HepG2 (cell line): Measurements from ENCODE around the gene DUSP16. TPM values are rescaled to one million over a fixed set of nuclear protein-coding genes. Genes with fewer than 3 reads are reported as not detected.

Experiments used
- FOSL2 ChIP-seq: sonication (generic); formaldehyde crosslinking; IDR thresholded peaks from 2 replicates; pipeline ENCODE4 v1.4.0; 2020; ENCODE audit warnings: missing genetic modification reagents
- ISX ChIP-seq: sonication (generic); formaldehyde crosslinking; conservative IDR thresholded peaks from 2 replicates; pipeline ENCODE4 v1.5.0; 2020; ENCODE audit warnings: missing genetic modification reagents
- NFIC ChIP-seq: IDR thresholded peaks from 2 replicates; pipeline ENCODE4 v1.6.1; 2012; ENCODE audit warnings: mild to moderate bottlenecking, low read length, inconsistent platforms
- NFYB ChIP-seq: sonication (generic); formaldehyde crosslinking; IDR thresholded peaks from 2 replicates; pipeline ENCODE4 v1.4.0; 2020; ENCODE audit warnings: missing genetic modification reagents
- ZNF772 ChIP-seq: sonication (generic); formaldehyde crosslinking; IDR thresholded peaks from 2 replicates; pipeline ENCODE4 v1.5.0; 2020; ENCODE audit warnings: mild to moderate bottlenecking, missing genetic modification reagents
- polyA plus RNA-seq, 8 experiments: library from polyadenylated mRNA; depleted of rRNA in 3 of 8; stranded (reverse) in 7 of 8; unstranded in 1 of 8; fragments of >200 nt; fragmentation: Illumina TruSeq in 4 of 8; extraction: Trizol in 4 of 8; gene quantifications; 2 replicates each; pipeline versions ENCODE4 v1.2.1 to v1.2.3, GENCODE V29; 2011 to 2016; ENCODE audit warnings: low read depth in 4 of 8, missing spikeins in 1 of 8, mixed read lengths in 1 of 8; ENCODE audit not compliant: insufficient read depth in 1 of 8
- total RNA-seq, 5 experiments: library from RNA; depleted of rRNA; stranded (reverse); fragments of >200 nt; fragmentation: Illumina TruSeq; extraction: Trizol; gene quantifications; 2 replicates each; pipeline ENCODE4 v1.2.3, GENCODE V29; 2016; ENCODE audit warnings: low read depth in 1 of 5
- TF ChIP-seq, protein P1 (sequence below): IDR thresholded peaks from 2 replicates; pipeline ENCODE4 v1.6.1; 2016; ENCODE audit warnings: low read depth, missing genetic modification reagents, missing compliant biosample characterization
- TF ChIP-seq, protein P2 (sequence below): sonication (generic); formaldehyde crosslinking; IDR thresholded peaks from 2 replicates; pipeline ENCODE4 v1.4.0; 2020; ENCODE audit warnings: missing genetic modification reagents
- TF ChIP-seq, protein P3 (sequence below): sonication (generic); formaldehyde crosslinking; IDR thresholded peaks from 2 replicates; pipeline ENCODE4 v1.9.0; 2021; ENCODE audit warnings: mild to moderate bottlenecking, missing genetic modification reagents
- TF ChIP-seq, protein P4 (sequence below): IDR thresholded peaks from 2 replicates; pipeline ENCODE4 v1.6.1; 2018; ENCODE audit warnings: missing genetic modification reagents, mild to moderate bottlenecking, missing compliant biosample characterization
- TF ChIP-seq, protein P5 (sequence below): sonication (generic); formaldehyde crosslinking; IDR thresholded peaks from 2 replicates; pipeline ENCODE4; 2020; ENCODE audit warnings: missing genetic modification reagents, mild to moderate bottlenecking, borderline replicate concordance
- TF ChIP-seq, protein P6 (sequence below): sonication (generic); formaldehyde crosslinking; conservative IDR thresholded peaks from 2 replicates; pipeline ENCODE4 v1.4.0; 2020; ENCODE audit warnings: missing genetic modification reagents

The DUSP16 gene
- total and polyA plus RNA-seq, 2 of the 13 experiments (the other 11 are each of a cell fraction or from before 2014, with no cell fraction given), result 45.7 to 46.6 TPM

DNA sequence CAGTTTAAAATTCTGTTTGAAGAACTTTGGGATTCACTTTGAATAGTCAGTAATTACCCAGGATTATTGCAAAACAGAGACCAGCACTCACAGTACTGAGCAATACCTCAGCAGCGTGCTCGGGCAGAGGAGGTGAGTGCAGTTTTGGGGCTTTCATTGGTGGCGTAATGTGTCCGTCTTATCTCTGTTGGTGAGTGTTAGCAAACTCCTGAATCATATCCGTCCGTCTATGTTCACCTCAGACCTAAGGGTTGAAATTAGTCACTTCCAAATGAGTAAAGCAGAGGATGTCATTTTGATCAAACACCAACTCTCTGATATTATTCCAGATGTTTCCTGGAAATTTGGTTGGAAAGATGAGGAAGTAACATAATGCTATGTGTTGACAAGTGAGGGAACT lies 123.0 kb downstream of the DUSP16 start (continued):
- TF ChIP-seq, protein P1, sequence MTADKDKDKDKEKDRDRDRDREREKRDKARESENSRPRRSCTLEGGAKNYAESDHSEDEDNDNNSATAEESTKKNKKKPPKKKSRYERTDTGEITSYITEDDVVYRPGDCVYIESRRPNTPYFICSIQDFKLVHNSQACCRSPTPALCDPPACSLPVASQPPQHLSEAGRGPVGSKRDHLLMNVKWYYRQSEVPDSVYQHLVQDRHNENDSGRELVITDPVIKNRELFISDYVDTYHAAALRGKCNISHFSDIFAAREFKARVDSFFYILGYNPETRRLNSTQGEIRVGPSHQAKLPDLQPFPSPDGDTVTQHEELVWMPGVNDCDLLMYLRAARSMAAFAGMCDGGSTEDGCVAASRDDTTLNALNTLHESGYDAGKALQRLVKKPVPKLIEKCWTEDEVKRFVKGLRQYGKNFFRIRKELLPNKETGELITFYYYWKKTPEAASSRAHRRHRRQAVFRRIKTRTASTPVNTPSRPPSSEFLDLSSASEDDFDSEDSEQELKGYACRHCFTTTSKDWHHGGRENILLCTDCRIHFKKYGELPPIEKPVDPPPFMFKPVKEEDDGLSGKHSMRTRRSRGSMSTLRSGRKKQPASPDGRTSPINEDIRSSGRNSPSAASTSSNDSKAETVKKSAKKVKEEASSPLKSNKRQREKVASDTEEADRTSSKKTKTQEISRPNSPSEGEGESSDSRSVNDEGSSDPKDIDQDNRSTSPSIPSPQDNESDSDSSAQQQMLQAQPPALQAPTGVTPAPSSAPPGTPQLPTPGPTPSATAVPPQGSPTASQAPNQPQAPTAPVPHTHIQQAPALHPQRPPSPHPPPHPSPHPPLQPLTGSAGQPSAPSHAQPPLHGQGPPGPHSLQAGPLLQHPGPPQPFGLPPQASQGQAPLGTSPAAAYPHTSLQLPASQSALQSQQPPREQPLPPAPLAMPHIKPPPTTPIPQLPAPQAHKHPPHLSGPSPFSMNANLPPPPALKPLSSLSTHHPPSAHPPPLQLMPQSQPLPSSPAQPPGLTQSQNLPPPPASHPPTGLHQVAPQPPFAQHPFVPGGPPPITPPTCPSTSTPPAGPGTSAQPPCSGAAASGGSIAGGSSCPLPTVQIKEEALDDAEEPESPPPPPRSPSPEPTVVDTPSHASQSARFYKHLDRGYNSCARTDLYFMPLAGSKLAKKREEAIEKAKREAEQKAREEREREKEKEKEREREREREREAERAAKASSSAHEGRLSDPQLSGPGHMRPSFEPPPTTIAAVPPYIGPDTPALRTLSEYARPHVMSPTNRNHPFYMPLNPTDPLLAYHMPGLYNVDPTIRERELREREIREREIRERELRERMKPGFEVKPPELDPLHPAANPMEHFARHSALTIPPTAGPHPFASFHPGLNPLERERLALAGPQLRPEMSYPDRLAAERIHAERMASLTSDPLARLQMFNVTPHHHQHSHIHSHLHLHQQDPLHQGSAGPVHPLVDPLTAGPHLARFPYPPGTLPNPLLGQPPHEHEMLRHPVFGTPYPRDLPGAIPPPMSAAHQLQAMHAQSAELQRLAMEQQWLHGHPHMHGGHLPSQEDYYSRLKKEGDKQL, result peak; percentile 66; the same call in 1 of the 2 replicates
- TF ChIP-seq, protein P2, sequence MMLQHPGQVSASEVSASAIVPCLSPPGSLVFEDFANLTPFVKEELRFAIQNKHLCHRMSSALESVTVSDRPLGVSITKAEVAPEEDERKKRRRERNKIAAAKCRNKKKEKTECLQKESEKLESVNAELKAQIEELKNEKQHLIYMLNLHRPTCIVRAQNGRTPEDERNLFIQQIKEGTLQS (CRISPR knock-in tag), result peak; percentile 72
- TF ChIP-seq NFIC, result peak; percentile 45; the same call in 1 of the 2 replicates
- no peak for TF ChIP-seq ISX
- peak; percentile 52; the same call in 1 of the 2 replicates for TF ChIP-seq NFYB (CRISPR knock-in tag)
- TF ChIP-seq, protein P3, sequence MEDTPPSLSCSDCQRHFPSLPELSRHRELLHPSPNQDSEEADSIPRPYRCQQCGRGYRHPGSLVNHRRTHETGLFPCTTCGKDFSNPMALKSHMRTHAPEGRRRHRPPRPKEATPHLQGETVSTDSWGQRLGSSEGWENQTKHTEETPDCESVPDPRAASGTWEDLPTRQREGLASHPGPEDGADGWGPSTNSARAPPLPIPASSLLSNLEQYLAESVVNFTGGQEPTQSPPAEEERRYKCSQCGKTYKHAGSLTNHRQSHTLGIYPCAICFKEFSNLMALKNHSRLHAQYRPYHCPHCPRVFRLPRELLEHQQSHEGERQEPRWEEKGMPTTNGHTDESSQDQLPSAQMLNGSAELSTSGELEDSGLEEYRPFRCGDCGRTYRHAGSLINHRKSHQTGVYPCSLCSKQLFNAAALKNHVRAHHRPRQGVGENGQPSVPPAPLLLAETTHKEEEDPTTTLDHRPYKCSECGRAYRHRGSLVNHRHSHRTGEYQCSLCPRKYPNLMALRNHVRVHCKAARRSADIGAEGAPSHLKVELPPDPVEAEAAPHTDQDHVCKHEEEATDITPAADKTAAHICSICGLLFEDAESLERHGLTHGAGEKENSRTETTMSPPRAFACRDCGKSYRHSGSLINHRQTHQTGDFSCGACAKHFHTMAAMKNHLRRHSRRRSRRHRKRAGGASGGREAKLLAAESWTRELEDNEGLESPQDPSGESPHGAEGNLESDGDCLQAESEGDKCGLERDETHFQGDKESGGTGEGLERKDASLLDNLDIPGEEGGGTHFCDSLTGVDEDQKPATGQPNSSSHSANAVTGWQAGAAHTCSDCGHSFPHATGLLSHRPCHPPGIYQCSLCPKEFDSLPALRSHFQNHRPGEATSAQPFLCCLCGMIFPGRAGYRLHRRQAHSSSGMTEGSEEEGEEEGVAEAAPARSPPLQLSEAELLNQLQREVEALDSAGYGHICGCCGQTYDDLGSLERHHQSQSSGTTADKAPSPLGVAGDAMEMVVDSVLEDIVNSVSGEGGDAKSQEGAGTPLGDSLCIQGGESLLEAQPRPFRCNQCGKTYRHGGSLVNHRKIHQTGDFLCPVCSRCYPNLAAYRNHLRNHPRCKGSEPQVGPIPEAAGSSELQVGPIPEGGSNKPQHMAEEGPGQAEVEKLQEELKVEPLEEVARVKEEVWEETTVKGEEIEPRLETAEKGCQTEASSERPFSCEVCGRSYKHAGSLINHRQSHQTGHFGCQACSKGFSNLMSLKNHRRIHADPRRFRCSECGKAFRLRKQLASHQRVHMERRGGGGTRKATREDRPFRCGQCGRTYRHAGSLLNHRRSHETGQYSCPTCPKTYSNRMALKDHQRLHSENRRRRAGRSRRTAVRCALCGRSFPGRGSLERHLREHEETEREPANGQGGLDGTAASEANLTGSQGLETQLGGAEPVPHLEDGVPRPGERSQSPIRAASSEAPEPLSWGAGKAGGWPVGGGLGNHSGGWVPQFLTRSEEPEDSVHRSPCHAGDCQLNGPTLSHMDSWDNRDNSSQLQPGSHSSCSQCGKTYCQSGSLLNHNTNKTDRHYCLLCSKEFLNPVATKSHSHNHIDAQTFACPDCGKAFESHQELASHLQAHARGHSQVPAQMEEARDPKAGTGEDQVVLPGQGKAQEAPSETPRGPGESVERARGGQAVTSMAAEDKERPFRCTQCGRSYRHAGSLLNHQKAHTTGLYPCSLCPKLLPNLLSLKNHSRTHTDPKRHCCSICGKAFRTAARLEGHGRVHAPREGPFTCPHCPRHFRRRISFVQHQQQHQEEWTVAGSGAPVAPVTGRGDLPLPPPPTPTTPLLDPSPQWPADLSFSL, result no peak
- peak; percentile 97 for TF ChIP-seq FOSL2
- TF ChIP-seq ZNF772 (CRISPR knock-in tag), result 0 out of 2 replicates have a peak, but pooled peaks have one; percentile 25
- TF ChIP-seq, protein P4, sequence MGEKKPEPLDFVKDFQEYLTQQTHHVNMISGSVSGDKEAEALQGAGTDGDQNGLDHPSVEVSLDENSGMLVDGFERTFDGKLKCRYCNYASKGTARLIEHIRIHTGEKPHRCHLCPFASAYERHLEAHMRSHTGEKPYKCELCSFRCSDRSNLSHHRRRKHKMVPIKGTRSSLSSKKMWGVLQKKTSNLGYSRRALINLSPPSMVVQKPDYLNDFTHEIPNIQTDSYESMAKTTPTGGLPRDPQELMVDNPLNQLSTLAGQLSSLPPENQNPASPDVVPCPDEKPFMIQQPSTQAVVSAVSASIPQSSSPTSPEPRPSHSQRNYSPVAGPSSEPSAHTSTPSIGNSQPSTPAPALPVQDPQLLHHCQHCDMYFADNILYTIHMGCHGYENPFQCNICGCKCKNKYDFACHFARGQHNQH (CRISPR knock-in tag), result no peak
- TF ChIP-seq, protein P5, sequence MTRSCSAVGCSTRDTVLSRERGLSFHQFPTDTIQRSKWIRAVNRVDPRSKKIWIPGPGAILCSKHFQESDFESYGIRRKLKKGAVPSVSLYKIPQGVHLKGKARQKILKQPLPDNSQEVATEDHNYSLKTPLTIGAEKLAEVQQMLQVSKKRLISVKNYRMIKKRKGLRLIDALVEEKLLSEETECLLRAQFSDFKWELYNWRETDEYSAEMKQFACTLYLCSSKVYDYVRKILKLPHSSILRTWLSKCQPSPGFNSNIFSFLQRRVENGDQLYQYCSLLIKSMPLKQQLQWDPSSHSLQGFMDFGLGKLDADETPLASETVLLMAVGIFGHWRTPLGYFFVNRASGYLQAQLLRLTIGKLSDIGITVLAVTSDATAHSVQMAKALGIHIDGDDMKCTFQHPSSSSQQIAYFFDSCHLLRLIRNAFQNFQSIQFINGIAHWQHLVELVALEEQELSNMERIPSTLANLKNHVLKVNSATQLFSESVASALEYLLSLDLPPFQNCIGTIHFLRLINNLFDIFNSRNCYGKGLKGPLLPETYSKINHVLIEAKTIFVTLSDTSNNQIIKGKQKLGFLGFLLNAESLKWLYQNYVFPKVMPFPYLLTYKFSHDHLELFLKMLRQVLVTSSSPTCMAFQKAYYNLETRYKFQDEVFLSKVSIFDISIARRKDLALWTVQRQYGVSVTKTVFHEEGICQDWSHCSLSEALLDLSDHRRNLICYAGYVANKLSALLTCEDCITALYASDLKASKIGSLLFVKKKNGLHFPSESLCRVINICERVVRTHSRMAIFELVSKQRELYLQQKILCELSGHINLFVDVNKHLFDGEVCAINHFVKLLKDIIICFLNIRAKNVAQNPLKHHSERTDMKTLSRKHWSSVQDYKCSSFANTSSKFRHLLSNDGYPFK (CRISPR knock-in tag), result no peak
- TF ChIP-seq, protein P6, sequence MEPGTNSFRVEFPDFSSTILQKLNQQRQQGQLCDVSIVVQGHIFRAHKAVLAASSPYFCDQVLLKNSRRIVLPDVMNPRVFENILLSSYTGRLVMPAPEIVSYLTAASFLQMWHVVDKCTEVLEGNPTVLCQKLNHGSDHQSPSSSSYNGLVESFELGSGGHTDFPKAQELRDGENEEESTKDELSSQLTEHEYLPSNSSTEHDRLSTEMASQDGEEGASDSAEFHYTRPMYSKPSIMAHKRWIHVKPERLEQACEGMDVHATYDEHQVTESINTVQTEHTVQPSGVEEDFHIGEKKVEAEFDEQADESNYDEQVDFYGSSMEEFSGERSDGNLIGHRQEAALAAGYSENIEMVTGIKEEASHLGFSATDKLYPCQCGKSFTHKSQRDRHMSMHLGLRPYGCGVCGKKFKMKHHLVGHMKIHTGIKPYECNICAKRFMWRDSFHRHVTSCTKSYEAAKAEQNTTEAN (CRISPR knock-in tag), result 0 out of 2 replicates have a peak, but pooled peaks have one; percentile 39
